Epidermal melanocyte (primary cell): ENCODE data around the gene MMP2.

ENCODE experiments used
- DNase-seq: peaks from one replicate; pipeline ENCODE4 v3.0.0; 2011; ENCODE audit warnings: low spot score; ENCODE audit not compliant: insufficient read length

Gene MMP2

DNA sequence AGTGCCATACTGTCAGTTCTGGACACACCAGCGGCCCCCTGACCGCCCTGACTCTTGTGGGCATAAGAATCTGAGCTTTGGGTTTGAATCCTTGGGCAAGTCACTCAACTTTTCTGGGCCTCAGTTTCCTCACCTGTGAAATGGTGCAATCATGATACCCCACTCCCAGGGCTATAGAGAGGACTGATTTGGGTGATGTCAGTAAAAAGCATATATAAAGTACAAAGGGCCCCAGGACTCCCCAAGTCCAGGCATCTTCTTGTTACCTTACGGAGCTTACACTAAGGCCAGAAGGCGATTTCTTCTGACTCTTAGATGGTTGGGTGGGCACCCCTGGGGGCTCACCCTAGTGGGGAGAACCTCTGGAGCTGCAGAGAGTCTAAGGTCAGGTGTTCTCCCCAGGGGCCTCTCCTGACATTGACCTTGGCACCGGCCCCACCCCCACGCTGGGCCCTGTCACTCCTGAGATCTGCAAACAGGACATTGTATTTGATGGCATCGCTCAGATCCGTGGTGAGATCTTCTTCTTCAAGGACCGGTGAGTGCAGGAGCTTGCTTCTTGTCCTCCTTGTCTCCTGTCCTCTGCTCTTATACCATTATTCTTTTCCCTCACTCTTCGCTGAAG lies 13.9 kb downstream of the MMP2 start:
- no peak for DNase-seq

DNA sequence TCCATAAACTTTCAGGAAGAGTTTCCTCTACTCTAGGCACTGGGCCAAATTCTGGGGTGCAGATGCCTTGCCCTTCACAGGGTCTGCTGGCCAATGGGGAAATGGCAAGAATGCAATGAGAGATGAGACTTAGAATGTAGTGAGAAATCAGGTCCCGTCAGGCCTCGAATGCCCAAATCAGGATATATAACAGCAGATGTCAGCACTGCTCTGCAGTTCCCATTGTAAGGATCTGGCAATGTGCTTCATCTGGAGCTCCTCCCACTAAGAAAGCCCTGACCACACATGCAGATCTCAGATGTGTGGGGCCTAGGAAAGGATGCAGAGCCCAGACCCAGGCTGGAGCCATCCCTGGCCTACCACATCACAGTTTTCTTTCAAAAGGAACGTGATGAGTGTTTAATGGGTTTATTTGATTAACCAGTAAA lies 16.0 kb downstream of the MMP2 start:
- DNase-seq, result peak; percentile 94

DNA sequence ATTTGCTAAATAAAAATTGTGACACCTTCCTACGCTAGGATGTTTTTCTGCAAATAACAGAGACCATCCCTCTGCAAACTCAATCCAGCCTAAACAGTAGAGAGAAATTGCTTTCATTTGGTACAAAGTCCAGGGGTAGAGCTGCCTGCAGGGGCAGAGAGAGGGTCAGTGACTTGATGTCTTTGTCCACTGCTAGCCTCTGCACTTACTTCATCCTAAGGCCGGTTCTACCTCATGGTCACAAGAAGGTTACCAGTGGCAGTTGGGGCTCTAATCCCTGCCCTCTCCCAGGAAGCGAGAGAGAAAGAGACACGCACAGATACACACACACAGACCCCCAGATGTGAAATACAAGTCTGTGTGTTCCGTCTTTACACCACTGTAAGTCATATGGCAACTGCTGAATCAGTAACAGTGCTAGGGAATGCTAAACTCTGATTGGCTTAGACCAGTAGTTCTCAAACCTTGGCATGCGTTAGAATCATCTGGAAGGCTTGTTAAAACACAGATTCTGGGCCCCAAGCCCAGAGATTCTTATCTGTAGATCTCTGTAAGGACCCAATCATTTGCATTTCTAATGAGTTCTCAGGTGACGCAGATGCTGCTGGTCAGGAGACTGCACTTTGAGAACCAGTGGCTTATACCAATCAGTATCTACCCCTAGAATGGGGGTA lies 16.8 kb downstream of the MMP2 start:
- DNase-seq, result no peak

DNA sequence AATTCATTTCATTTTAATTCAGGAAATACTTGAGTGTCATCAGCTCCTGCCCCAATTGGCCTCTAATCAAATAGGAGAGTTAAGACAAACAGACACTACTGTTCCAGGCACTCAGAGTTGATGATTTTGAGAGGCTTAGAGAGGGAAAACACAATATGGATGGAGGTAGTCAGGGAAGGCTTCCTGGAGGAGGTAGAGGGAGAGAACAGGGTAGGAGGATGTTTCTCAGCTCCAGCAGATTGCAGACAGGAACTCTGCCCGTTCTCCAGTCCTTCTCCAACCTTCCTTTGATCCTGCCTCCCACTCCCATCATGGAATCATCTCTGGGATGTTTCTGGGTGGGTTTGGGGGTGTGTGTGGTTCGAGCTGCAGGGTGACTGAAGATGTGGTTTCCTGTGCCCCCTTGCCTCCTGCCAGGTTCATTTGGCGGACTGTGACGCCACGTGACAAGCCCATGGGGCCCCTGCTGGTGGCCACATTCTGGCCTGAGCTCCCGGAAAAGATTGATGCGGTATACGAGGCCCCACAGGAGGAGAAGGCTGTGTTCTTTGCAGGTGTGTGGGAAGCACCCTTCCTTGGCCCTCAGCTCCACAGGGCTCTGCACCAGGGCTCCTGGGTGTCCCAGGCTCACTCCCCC lies 17.6 kb downstream of the MMP2 start:
- no peak for DNase-seq

DNA sequence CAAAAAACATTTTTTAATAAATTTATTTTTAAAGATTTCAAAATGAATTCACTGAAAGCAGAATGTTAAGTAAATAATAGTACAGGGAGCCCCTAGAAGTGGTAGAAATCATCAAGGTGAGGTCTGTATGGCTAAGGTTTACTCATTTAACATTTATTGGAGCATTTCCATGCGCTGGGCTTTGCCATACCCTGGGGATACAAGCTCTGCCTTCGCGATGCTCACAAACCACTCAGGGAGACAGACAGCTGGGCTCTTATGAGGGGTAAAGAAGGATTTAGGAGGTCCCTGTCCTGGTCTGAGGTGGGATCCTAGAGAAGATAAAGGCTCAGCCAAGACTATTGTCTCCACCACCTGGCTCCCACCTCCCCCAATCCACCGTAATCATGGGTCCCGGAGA lies 18.6 kb downstream of the MMP2 start:
- DNase-seq, result no peak

DNA sequence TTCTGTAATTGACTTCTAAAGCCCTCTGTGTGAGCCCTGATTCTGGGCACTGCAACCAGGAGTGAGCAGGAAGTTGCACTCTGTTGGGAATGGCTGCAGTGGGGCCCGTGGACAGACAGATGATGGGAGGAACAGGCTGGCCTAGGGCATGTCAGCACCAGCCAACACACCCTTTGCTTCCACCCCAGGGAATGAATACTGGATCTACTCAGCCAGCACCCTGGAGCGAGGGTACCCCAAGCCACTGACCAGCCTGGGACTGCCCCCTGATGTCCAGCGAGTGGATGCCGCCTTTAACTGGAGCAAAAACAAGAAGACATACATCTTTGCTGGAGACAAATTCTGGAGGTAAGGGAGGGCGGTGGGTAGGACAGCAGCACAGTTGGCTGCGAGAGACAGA lies 19.1 kb downstream of the MMP2 start:
- no peak for DNase-seq

DNA sequence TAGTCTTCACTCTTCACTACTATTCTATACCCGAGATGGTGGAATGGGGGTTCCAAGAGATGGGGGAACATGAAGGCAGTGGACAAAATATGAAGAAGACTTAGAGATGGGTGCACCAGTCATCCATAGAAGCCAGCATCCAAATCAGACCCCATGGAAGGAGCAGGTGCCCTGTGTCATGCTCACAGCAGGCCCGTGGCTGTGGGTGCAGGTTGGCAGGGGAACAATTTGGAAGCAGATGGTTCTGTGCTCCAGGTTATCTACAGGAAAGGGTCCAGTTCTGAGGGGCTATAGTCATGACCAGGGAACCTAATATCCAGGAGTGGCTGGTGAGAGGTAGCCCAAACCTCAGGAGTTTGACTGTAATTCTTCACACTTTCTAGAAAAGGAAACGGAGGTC lies 20.3 kb downstream of the MMP2 start:
- no peak for DNase-seq

DNA sequence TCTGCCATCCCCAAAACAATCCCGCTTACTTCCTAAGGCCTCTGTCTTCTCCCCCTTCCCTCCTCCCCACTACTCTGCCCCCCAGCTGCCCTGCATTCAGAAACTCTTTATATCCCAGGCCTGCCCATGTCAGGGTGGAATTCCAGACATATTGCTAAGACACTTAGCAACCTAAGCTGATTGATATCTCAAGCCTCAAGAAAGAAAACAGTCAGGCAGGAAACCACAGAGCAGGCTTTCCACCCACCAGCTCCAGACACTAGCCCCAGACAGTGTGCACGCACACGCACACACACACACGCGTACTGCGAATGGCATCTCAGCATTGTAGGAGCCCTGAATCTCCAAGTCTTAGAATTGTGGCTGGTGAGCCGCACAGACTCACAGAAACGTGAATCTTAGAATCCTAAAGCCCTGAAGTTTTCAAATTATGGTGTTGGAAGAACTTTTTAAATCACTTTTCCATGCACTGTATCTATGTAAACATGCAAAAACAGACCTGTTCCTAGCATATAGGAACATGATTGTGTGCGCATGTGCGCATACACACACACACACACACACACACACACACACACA lies 21.0 kb downstream of the MMP2 start:
- DNase-seq, result peak; percentile 60

DNA sequence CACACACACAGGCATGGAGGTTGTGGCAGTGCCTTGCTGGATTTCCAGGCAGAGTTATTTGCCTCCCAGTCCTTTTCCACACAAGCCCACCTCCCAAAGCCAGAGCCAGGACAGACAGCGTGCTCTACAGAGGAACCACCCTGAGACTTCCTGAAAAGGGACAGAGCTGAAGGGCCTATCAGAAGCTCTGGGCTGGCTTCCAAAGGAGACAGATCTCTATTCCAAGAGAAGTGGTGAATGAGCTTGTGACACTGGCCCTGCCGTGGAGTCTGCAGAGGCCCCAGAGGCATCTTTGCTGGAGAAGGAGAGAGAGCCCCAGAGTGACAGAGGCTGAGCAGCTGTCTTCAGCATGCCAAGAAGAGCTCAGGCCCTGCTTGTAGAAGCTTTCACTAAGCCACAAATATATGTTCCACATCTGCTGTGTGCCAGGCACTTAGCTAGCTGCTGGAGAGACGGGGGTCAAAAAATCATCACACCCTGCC lies 21.6 kb downstream of the MMP2 start:
- no peak for DNase-seq

DNA sequence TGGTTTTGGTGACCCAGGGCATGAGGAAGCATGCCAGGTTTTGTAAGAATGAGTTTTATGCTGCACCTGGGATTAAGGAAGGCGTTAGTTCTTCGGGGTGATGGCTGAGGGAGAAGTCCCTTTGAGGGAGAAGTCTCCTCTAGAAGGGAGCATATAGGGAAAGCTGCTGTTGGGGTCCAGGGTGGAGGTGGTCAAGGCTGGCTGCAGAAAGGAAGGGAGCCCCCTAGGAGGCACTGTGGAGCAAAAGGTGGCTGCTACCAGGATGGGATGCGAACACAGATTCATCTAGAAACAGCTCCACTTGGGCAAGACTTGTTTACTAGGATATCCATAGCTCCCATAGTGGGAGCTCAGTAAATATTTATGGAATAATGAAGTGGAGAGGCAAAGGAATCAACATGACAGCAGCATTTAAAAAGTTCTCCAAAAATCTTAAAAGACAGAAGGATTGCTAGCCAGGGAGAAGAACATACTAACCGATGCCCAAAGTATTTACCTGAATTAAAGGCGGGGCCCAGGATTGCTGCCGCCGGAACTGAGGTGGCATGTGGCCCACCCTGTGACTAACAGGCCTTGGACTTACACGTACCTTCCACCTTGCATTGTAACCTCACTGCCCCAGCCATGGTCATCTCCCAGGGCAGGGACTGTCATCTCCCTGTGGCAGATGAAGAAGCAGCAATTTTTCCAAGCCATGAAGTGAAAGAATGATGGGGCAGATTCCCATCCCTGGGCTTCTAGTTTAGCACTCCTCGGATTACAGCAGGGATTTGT lies 22.7 kb downstream of the MMP2 start:
- no peak for DNase-seq

DNA sequence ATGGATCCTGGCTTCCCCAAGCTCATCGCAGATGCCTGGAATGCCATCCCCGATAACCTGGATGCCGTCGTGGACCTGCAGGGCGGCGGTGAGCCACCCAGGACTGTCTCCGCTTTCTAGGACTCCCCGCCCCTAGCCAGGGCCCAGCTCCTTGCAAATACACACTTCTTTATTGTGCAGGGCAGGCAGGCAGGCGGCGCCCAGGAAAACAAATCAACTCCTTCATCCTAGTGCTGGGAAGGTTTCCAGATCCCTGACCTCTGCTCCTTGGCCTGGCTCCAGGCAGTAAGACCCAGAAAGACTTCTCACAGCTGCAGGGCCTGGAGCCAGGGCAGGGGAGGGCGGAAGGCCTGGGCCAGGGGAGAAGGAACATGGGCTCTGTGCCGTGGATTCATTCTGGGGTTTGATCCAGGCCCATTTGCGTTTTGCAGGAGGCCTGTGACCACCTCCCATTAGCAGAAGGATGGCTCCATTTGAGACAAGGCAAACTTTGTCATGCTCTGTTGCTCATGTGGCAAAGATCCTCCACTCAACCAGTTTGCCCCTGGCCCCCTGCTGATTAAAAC lies 23.9 kb downstream of the MMP2 start:
- DNase-seq, result peak; percentile 73

DNA sequence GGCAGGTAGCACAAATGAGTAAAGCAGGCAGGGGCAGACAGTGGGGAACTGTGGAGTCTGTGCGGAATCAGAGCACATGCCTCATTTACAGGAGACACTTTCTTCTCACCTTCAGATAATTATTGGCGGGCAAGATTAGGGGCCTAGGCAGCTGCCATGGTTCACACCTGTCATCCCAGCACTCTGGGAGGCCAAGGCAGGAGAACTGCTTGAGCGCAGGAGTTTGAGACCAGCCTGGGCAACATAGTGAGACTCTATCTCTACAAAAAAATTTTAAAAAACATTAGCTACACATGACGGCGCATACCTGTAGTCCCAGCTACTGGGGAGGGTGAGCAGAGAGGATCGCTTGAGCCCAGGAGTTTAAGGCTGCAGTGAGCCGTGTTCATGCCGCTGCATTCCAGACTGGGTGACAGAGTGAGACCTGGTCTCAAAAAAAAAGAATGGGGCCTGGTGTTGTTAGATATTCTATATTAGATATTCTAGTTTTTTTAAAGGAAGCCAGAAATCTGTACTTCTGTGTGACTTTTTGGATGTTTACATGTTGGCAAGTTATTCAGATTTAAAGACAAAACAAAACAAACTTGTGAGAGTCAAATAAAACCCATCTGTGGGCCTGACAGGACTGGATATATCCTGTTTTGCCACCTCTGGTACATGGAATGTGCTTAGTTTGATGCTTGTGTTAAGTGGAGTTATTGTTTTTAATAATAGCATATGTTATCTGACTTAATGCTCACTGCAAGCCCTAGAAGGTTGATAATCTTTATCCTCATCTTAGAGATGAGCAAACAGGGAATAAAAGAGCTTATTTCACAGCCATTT lies 24.9 kb downstream of the MMP2 start:
- DNase-seq, result no peak

DNA sequence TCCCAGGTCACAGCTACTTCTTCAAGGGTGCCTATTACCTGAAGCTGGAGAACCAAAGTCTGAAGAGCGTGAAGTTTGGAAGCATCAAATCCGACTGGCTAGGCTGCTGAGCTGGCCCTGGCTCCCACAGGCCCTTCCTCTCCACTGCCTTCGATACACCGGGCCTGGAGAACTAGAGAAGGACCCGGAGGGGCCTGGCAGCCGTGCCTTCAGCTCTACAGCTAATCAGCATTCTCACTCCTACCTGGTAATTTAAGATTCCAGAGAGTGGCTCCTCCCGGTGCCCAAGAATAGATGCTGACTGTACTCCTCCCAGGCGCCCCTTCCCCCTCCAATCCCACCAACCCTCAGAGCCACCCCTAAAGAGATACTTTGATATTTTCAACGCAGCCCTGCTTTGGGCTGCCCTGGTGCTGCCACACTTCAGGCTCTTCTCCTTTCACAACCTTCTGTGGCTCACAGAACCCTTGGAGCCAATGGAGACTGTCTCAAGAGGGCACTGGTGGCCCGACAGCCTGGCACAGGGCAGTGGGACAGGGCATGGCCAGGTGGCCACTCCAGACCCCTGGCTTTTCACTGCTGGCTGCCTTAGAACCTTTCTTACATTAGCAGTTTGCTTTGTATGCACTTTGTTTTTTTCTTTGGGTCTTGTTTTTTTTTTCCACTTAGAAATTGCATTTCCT lies 26.5 kb downstream of the MMP2 start:
- DNase-seq, result no peak

DNA sequence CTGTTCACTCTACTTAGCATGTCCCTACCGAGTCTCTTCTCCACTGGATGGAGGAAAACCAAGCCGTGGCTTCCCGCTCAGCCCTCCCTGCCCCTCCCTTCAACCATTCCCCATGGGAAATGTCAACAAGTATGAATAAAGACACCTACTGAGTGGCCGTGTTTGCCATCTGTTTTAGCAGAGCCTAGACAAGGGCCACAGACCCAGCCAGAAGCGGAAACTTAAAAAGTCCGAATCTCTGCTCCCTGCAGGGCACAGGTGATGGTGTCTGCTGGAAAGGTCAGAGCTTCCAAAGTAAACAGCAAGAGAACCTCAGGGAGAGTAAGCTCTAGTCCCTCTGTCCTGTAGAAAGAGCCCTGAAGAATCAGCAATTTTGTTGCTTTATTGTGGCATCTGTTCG lies 27.1 kb downstream of the MMP2 start:
- no peak for DNase-seq

DNA sequence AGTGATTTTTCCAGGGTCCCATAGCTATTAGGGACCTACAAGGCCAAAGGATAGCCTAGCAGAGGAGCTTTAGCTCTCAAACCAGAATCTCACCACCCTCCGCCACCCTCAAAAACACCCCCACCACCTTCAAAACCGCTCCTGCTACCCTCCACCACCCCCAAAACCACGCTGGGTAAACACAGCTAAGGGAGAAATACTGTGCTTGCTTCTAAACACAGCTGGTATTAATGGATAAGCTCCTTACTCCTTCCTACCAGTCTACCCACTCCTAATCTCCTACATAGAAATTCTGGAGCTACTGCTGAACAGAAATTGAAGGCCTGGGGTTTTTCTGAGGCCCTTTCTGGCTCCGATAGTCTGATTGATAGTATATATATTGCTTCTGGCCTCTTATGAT lies 27.7 kb downstream of the MMP2 start:
- no peak for DNase-seq

DNA sequence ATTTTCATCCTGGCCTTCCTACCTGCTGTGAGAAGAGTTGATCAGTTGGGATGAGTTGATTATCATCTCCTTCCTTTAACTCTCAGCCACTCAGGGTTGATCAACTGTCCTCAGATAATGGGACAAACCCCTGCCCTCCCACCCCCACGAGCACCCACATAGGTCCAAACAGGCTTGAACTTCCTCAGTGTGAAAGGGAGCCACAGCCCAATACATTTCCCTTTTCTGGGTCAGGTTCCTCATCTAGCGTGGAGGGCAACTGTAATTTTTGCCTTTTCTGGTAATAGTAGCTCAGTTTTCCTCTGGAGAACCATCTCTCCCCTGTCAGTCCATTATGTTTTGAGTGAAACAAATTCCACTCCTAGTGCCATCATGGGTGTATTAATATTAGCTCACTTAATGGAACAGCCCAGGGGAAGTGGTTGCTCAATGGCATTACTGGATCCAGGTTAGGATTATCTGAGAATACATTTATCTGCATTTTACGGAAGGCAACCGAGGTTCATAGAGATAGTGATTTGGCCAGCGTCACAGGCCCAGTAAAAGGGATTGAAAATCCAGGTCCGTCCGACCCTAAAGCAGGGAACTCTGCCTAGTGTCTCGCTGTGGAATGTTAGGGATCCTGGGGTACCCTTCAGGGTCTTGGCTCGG lies 29.4 kb downstream of the MMP2 start:
- DNase-seq, result no peak

DNA sequence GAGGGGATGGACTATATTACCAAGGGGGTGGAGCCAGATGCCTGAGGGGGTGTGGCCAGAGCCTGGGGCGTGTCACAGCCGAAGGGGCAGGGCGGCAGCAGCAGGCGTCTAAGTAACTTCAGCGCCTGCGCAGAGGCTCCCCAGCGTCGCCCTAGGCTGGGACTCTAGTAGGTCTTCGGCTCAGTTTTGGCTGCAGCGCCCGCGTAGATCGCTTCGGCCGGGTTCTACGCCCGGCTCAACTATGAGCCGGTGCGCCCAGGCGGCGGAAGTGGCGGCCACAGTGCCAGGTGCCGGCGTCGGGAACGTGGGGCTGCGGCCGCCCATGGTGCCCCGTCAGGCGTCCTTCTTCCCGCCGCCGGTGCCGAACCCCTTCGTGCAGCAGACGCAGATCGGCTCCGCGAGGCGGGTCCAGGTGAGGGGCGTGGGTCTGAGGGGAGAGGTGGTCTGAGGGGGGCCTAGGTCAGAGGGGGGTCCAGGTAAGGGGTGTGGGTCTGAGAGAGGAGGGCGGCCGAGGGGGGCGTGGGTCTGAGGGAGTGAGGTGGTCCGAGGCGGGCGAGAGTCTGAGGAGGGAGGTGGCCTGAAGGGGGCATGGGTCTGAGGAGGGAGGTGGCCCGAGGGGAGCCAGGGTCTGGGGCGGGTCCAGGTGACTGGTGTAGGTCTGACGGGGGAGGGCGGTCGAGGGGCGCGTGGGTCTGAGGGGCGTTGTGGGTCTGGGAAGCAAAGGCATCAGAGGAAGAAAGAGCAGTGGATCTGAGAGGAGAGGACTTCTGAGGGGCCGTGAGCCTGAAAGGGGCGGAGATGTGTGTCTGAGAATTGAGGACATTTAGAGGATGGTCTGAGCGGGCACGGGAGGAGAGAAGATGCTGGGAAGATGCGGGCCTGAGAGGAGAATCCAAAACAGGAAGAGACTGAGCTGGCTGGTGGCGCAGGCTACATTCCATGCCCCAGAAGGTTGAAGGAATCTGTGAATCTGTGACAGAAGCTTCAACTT lies 30.2 kb downstream of the MMP2 start, which contains the start of gene LPCAT2:
Gene LPCAT2 (plus strand): TSS at position 132 of the 991 bp plus-strand sequence. CDS start 110 bp downstream, at position 242.
- peak; percentile 68 for DNase-seq
